Mucosa of descending colon (tissue), 3 donors: ENCODE results near the gene AKR1C3. TPM values are rescaled to one million over a fixed set of nuclear protein-coding genes. Genes with fewer than 3 reads are reported as not detected.

Experiments used
- ATAC-seq: fragments of 200-7000 bp; cut with Tn5 transposase; one replicate; pipeline ENCODE4 v1.9.1; 2020; ENCODE audit warnings: mild to moderate bottlenecking, moderate library complexity
- DNase-seq, 3 donors: peaks; one replicate each; pipeline ENCODE4 v3.0.0-alpha.2; 2020
- H3K36me3 ChIP-seq: fragments of 200-600 bp; one replicate; pipeline ENCODE4 v1.8.0; 2021; ENCODE audit warnings: low read depth, mild to moderate bottlenecking
- H3K4me1 ChIP-seq: fragments of 200-600 bp; one replicate; pipeline ENCODE4 v1.8.0; 2021; ENCODE audit warnings: low read depth, mild to moderate bottlenecking
- H3K4me3 ChIP-seq: fragments of 200-600 bp; one replicate; pipeline ENCODE4 v1.8.0; 2021; ENCODE audit warnings: mild to moderate bottlenecking
- H3K9me3 ChIP-seq: fragments of 200-600 bp; one replicate; pipeline ENCODE4 v1.8.0; 2021; ENCODE audit warnings: mild to moderate bottlenecking
- CTCF ChIP-seq: fragments of 200-600 bp; IDR thresholded peaks from one replicate; pipeline ENCODE4 v1.8.0; 2022; ENCODE audit warnings: antibody characterized with exemption, mild to moderate bottlenecking
- intact Hi-C, 2 donors: fragments of 100-400 bp; cut with DNase I in 1 of 2; cut with micrococcal nuclease in 1 of 2; formaldehyde crosslinking; loops; one replicate each; pipeline versions ENCODE4 v1.11.0 to v1.11.1; 2022; cut with DNase I, micrococcal nuclease
- total RNA-seq, 3 donors: library from RNA; stranded (reverse); fragmentation: NEBNext Ultra II Directional in 2 of 3; extraction: Animal tissue kit (Norgen Biotek cat#: 25700) in 2 of 3; gene quantifications; one replicate each; pipeline versions ENCODE4 v1.2.1 to v1.2.4, GENCODE V29; 2021 to 2023
- donor health status: DM: no; HTN: no; CAD: no; lungs with moderate emphysema.
- donor health status: DM: no; HTN: no; CAD: no.
- donor health status: DM: no; HTN: yes; CAD: no.

AKR1C3 gene
- total RNA-seq, 3 donors from 2014 or later = 110 to 384 (median 308) TPM

- Histone ChIP-seq H3K36me3 (no peaks in the 10 kb centered on the region), H3K4me3 (no peak overlapping the region), H3K9me3 (no peaks in the 10 kb centered on the region), H3K4me1 (no peaks in the 10 kb centered on the region)
- TF ChIP-seq CTCF = no peak
- ATAC-seq (no peak), DNase-seq (no peak)
- intact Hi-C loops = no loop called here
These were observed 29.6 kb upstream of the AKR1C3 start for GRCh38 chr10:5064656-5065055.

GRCh38 chr10:5068274-5068984 lies 25.8 kb upstream of the AKR1C3 start:
- no peak overlapping the region for H3K4me3 ChIP-seq
- DNase-seq = no peak
- ATAC-seq = no peak
- H3K36me3 ChIP-seq = no peaks in the 10 kb centered on the region
- TF ChIP-seq CTCF = no peak
- H3K9me3 ChIP-seq = no peaks in the 10 kb centered on the region
- intact Hi-C loops = no loop called here
- H3K4me1 ChIP-seq = peaks cover 13% of the 10 kb centered on the region

GRCh38 chr10:5070648-5071410 lies 23.4 kb upstream of the AKR1C3 start:
- no peak for DNase-seq
- no peak for ATAC-seq
- TF ChIP-seq CTCF = no peak
- Histone ChIP-seq H3K9me3 (no peaks in the 10 kb centered on the region), H3K4me1 (peaks cover 14% of the 10 kb centered on the region), H3K36me3 (no peaks in the 10 kb centered on the region), H3K4me3 (no peak overlapping the region)
- intact Hi-C loops = no loop called here

GRCh38 chr10:5071411-5072198 lies 22.6 kb upstream of the AKR1C3 start:
- Histone ChIP-seq H3K36me3 (no peaks in the 10 kb centered on the region), H3K9me3 (no peaks in the 10 kb centered on the region), H3K4me1 (peaks cover 14% of the 10 kb centered on the region), H3K4me3 (no peak overlapping the region)
- ATAC-seq (peak; percentile 96), DNase-seq (peak in 2 of 3 donors; percentile 38 to 63)
- no peak for TF ChIP-seq CTCF
- intact Hi-C loops = no loop called here

GRCh38 chr10:5073659-5074058 lies 20.6 kb upstream of the AKR1C3 start:
- no peak overlapping the region for H3K4me3 ChIP-seq
- TF ChIP-seq CTCF = no peak
- H3K4me1 ChIP-seq = peaks cover 14% of the 10 kb centered on the region
- H3K9me3 ChIP-seq = no peaks in the 10 kb centered on the region
- no peak for ATAC-seq
- H3K36me3 ChIP-seq = no peaks in the 10 kb centered on the region
- intact Hi-C loops = no loop called here
- no peak for DNase-seq
